Ishikawa (cell line): ENCODE measurements around the gene STK39.

Experiments
- CEBPB ChIP-seq: IDR thresholded peaks from 2 replicates; pipeline ENCODE4 v1.6.1; 2012
- CREB1 ChIP-seq: IDR thresholded peaks from 2 replicates; pipeline ENCODE4 v1.6.1; 2012; ENCODE audit warnings: low read depth
- EGR1 ChIP-seq: IDR thresholded peaks from 2 replicates; pipeline ENCODE4 v1.6.1; 2012
- EP300 ChIP-seq: IDR thresholded peaks from 2 replicates; pipeline ENCODE4 v1.6.1; 2012; ENCODE audit warnings: borderline replicate concordance
- FOXM1 ChIP-seq: IDR thresholded peaks from 2 replicates; pipeline ENCODE4 v1.6.1; 2012; ENCODE audit warnings: low read depth, borderline replicate concordance
- MAX ChIP-seq: IDR thresholded peaks from 2 replicates; pipeline ENCODE4 v1.6.1; 2012
- NFIC ChIP-seq: IDR thresholded peaks from 2 replicates; pipeline ENCODE4 v1.6.1; 2012
- RAD21 ChIP-seq: IDR thresholded peaks from 2 replicates; pipeline ENCODE4 v1.6.1; 2012; ENCODE audit warnings: low read depth
- TAF1 ChIP-seq: IDR thresholded peaks from 2 replicates; pipeline ENCODE4 v1.6.1; 2012; ENCODE audit warnings: low read depth, mild to moderate bottlenecking
- TCF12 ChIP-seq: IDR thresholded peaks from 2 replicates; pipeline ENCODE4 v1.6.1; 2012; ENCODE audit warnings: low read depth
- TEAD4 ChIP-seq: IDR thresholded peaks from 2 replicates; pipeline ENCODE4 v1.6.1; 2012
- YY1 ChIP-seq: IDR thresholded peaks from 2 replicates; pipeline ENCODE4 v1.6.1; 2012; ENCODE audit warnings: low read depth
- ZBTB7A ChIP-seq: IDR thresholded peaks from 2 replicates; pipeline ENCODE4 v1.6.1; 2012; ENCODE audit warnings: low read depth
- TF ChIP-seq, protein P1 (sequence below): IDR thresholded peaks from 2 replicates; pipeline ENCODE4 v1.6.1; 2012
- TF ChIP-seq, protein P2 (sequence below): IDR thresholded peaks from 2 replicates; pipeline ENCODE4 v1.6.1; 2012; ENCODE audit warnings: low read depth, mild to moderate bottlenecking

The STK39 gene

DNA sequence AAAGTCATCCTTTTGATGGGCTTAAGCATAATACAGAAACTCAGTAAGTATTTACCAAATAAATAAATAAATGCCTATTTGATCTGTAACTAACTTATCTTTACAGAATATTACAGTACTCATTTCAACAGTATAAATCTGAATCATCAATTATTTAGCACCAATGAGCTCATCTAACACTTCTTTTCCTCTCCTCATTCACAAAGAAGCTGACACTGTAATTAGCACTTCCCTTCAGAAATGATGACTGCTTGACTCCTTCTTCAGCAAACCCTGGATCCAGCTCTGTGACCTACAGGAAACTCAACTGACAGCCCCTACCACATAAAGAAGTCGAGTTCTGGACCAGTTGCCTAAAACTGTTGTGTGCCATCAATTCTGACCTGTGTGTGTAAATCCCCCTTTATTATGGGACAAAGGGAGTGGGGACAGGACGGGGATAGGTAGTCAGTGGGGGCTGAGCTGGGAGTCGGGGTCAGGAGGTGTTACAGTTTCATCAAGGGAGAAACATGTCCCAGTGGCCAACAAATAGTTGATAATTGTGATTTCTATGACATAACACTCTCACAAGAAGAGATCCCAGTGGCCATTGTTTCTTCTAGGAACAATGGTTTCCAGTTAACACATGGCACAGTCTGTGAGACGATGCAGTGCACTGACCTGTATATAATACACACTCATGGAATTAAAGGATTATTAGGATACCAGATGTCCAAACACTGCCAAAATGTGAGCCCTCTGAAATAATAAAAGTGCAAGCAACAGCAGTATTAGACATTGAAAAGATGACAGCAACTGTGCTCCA lies 68.7 kb downstream of the STK39 start:
- no peak for TF ChIP-seq MAX
- TF ChIP-seq ZBTB7A = no peak
- no peak for TF ChIP-seq EGR1
- no peak for TF ChIP-seq YY1
- no peak for TF ChIP-seq EP300
- no peak for TF ChIP-seq RAD21
- no peak for TF ChIP-seq FOXM1
- TF ChIP-seq NFIC = no peak
- TF ChIP-seq TCF12 = no peak
- no peak for TF ChIP-seq CREB1
- TF ChIP-seq, protein P1, sequence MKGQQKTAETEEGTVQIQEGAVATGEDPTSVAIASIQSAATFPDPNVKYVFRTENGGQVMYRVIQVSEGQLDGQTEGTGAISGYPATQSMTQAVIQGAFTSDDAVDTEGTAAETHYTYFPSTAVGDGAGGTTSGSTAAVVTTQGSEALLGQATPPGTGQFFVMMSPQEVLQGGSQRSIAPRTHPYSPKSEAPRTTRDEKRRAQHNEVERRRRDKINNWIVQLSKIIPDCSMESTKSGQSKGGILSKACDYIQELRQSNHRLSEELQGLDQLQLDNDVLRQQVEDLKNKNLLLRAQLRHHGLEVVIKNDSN = no peak
- no peak for TF ChIP-seq CEBPB
- TF ChIP-seq TAF1 = no peak

DNA sequence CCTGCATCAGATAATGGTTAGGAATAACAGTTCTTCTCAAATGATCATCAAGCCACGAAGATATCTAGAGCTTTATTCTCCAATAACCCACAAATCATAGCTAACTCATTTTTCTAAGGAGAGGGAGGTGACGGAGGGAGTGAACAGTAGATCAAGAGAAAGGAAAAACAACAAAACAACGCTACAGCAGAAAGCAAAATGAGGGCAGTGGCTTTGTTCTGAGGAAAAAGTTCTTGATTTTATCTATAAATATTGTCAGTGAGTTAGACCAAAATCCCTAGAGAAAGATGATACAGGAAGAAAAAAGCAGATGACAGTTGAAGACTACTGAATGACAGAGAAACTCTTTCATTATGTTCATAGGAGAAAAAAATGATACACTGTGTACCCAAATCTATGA lies 71.0 kb downstream of the STK39 start:
- TF ChIP-seq TCF12 = no peak
- no peak for TF ChIP-seq CREB1
- no peak for TF ChIP-seq EGR1
- no peak for TF ChIP-seq CEBPB
- TF ChIP-seq FOXM1 = no peak
- TF ChIP-seq, protein P1 = no peak
- no peak for TF ChIP-seq RAD21
- no peak for TF ChIP-seq NFIC
- no peak for TF ChIP-seq MAX
- no peak for TF ChIP-seq YY1
- TF ChIP-seq, protein P2, sequence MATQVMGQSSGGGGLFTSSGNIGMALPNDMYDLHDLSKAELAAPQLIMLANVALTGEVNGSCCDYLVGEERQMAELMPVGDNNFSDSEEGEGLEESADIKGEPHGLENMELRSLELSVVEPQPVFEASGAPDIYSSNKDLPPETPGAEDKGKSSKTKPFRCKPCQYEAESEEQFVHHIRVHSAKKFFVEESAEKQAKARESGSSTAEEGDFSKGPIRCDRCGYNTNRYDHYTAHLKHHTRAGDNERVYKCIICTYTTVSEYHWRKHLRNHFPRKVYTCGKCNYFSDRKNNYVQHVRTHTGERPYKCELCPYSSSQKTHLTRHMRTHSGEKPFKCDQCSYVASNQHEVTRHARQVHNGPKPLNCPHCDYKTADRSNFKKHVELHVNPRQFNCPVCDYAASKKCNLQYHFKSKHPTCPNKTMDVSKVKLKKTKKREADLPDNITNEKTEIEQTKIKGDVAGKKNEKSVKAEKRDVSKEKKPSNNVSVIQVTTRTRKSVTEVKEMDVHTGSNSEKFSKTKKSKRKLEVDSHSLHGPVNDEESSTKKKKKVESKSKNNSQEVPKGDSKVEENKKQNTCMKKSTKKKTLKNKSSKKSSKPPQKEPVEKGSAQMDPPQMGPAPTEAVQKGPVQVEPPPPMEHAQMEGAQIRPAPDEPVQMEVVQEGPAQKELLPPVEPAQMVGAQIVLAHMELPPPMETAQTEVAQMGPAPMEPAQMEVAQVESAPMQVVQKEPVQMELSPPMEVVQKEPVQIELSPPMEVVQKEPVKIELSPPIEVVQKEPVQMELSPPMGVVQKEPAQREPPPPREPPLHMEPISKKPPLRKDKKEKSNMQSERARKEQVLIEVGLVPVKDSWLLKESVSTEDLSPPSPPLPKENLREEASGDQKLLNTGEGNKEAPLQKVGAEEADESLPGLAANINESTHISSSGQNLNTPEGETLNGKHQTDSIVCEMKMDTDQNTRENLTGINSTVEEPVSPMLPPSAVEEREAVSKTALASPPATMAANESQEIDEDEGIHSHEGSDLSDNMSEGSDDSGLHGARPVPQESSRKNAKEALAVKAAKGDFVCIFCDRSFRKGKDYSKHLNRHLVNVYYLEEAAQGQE = no peak
- TF ChIP-seq TAF1 = no peak
- TF ChIP-seq TEAD4 = no peak
- TF ChIP-seq EP300 = no peak
- no peak for TF ChIP-seq ZBTB7A

DNA sequence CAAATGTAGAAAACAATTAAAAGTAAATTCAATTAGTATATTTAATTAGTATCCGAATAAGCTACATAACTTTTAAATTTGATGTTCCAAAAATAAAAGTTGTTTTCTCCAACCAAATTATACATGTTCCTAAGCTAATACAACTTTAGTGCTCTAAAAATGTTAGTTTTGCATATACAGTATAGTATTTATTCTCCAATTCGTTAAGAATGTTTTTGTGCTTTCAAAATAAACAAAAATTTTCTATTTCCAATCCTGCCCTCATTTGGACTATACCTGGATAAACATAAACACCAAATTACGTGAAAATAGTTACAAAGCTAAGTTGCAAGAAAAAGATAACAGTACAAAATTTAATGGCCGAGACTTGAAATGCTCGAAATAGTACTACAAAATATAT lies 71.9 kb downstream of the STK39 start:
- no peak for TF ChIP-seq CEBPB
- TF ChIP-seq, protein P2 = no peak
- TF ChIP-seq, protein P1 = no peak
- no peak for TF ChIP-seq TCF12
- no peak for TF ChIP-seq FOXM1
- no peak for TF ChIP-seq MAX
- TF ChIP-seq TAF1 = no peak
- no peak for TF ChIP-seq CREB1
- no peak for TF ChIP-seq EGR1
- no peak for TF ChIP-seq NFIC
- TF ChIP-seq TEAD4 = no peak
- no peak for TF ChIP-seq ZBTB7A
- no peak for TF ChIP-seq EP300
- no peak for TF ChIP-seq RAD21
- TF ChIP-seq YY1 = no peak

DNA sequence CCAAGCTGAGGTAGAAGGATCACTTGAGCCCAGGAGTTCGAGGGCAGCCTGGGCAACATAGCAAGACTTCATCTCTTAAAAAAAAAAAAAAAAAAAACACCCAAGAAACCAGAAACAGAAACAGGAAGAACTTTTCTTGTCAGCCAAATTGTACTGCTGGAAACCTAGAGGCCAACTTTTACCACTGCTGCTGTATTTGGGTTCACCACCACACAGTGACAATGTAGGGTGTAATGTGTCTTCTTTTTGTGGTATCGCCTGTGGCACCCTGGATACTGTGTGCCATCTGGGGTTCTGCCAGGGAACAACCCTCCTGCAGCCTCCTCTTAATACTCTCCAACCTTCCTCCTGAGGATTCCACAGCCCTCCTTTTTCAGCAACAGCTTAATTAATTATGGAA lies 72.6 kb downstream of the STK39 start:
- TF ChIP-seq TEAD4 (no peak), FOXM1 (no peak), ZBTB7A (no peak), CREB1 (no peak), MAX (no peak), YY1 (no peak), TAF1 (no peak)
- TF ChIP-seq, protein P1 = no peak
- TF ChIP-seq, protein P2 = no peak
